Stimulated activated CD4-positive, alpha-beta T cell treated with anti-CD3 and anti-CD28 coated beads, Interleukin-1b, Interleukin-23, amount 100 ng/mL, for 1 hour (primary cell): ENCODE measurements around the gene ANKS6.
"Not testable (repeated sequence)": the region's sequence is repeated elsewhere in the genome, so short reads cannot be mapped to it uniquely, and the experiment has no call there.

Experiments used
- DNase-seq, 2 donors: peaks; one replicate each; pipeline ENCODE4 v3.0.0-alpha.2; 2020; ENCODE audit warnings: low read depth in 2 of 2

The ANKS6 gene

DNA sequence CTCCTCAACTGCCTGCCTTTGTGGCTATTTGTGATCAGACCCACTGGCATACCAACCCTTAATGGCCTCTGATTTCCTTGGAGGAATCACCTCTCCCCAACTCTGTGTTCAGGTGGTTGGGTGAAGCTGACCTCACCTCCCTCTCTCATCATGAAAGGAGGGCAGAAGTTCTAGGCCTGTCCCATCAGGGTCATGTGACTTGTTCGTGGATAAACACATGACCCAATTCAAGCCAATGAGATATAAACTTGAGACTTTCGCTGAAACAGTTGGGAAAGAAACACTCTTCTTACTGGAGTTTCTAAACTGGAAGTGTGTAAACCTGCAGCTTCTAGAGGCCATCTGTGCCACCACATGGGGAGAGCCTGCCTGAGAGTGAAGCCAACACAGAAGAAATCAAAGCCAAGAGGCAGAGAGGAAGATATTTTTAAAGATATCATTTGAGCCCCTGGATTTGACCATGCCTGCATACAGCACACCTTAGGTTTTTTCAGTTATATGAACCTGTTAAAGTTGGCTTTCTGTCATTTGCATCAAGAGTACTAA is 93.4 kb downstream of the ANKS6 start:
- DNase-seq = no peak

DNA sequence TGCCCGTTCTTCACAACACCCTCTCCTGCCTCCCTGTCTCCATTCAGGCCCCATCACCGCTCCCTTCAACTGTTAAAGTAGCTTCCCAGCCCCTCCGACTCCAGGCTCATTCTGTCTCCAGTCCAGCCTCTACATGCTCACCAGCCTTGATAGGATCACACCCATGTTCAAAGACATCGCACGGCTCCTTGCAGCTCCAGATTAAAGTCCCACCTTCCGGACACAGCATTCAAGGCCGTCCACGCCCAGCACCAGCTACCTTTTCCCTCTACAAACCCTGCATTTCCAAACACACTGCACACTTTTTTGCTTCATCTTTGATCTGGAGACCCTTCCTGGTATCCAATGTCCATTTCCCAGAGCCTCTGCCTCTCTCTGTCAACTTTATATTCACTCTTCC is 94.0 kb downstream of the ANKS6 start:
- no peak for DNase-seq

DNA sequence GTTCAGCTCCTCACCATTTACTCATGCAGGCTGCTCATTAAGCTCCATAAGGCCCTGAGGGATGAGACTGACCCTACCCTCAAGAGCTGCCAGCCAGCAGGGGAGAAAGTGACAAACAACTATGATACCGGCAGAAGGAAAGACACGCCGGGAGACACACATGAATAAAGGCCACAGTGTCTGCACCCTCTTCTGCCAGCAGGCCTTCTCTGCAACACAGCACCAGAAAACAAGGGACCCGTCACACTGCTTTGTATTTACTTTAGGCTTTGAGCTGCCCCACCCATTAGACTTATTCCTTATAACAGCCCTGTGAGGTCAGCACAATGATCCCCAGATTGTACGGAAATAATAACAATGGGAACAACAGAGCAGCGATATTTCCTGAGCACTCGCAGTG is 94.8 kb downstream of the ANKS6 start:
- DNase-seq = no peak

DNA sequence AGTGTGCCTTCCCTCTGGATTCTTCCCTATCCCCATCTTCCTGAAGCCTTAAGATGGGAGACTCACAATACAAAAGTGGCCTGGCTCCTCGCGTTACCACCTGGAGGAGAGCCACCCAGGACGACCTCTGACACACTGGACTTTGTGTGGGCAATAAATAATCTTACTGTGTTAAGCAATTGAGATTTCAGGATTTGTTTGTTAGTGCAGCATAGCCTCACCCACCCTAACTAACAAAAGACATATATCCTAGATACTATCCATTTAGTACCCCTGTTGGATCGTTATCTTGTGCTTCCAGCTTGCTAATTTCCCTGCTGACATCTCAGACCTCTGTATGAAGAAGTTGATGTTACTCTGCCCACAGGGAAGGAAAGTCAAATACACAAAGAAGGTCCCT is 95.6 kb downstream of the ANKS6 start:
- DNase-seq = no peak

DNA sequence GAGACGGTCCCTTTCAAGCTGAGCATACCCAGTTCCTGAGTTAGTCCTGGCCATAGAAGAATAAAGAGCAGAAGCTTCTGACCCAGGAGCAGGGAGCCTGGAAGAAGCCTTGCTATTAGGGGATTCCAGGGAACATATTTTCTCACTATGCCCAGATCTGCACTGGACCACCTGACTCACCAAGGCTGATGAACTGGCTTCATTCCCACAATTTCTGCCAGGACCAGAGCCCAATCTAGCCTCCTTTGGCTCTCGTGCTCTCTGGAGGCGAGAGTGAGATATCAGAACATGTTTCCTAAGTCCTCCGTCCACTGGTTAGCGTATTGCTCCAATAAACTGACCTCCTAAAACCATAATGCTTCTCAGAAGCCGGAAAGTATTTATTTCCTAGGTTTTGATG is 97.5 kb downstream of the ANKS6 start:
- DNase-seq = no peak

DNA sequence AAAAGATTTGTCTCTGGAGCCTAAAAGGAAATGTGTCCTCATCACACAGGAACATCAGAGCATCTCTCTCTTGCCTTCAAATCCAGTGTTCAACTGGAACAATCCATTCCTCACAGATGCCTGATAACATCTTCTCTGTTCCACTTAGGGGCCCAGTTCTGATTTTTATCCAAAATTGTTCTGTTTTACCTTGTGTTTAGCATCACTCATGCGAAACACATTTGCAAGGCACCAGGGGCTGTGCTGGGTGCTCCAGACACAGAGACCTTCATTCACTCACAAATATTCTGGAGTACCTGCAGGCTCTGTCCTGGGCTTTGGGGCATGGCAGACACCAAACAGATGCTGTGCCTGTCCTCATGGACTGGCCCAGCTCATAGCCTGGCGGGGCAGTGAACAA is 101.4 kb downstream of the ANKS6 start:
- no peak for DNase-seq

DNA sequence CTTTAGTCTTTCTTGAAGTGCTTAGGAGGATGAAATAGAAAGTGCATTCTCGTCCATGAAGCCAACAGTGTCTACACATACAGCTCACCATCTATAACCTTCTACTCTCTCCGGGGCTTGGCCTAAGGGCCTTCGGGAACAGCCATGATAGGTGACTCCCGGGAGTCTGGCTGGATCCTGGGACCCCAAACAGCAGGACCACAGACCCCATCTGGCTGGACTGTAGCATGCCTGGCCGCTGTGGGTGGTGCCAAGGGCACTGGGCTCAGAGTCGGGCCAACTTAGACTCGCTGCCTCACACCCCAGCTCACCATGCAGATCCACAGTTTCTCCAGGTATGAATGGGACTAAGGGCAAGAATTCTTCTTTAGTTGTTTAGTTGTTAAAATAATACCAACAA is 104.0 kb downstream of the ANKS6 start:
- DNase-seq = no peak

DNA sequence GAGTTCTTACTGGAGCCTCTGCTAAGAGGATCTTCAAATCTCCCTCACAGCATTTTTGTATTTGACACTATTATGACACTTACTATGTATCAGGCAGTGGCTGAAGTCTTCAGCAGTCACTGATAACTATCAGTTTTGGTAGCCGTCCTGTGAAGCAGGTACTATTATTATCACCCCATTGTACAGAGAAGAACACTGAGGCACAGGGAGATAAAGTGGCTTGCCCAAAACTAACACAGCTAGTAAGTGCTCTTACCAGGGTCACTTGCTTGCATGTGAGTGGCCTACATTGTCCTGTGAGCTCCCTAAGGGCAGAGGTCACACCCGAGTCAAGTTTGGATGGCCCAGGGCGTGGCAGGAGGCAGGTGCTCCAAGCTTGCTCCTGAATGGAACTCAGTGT is 104.5 kb downstream of the ANKS6 start:
- no peak for DNase-seq

DNA sequence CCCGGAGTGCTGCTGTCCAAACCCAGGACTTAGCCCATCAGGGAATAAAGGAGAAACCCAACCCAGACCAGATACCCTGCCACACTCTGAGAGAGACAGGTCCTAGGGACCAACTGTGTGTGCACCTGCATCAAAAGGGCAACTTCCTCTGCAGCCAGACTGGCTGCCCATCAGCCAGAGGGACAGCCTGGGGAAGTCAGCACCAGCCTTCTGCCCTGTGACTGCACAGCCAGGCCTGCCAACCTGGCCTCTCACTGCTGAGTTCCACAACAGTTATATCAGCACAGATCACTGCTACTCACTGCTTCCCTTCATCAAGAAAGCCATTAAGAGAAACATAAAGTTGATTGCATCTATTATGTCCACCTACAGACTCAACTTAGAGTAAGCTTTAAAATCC is 105.7 kb downstream of the ANKS6 start:
- DNase-seq = no peak

DNA sequence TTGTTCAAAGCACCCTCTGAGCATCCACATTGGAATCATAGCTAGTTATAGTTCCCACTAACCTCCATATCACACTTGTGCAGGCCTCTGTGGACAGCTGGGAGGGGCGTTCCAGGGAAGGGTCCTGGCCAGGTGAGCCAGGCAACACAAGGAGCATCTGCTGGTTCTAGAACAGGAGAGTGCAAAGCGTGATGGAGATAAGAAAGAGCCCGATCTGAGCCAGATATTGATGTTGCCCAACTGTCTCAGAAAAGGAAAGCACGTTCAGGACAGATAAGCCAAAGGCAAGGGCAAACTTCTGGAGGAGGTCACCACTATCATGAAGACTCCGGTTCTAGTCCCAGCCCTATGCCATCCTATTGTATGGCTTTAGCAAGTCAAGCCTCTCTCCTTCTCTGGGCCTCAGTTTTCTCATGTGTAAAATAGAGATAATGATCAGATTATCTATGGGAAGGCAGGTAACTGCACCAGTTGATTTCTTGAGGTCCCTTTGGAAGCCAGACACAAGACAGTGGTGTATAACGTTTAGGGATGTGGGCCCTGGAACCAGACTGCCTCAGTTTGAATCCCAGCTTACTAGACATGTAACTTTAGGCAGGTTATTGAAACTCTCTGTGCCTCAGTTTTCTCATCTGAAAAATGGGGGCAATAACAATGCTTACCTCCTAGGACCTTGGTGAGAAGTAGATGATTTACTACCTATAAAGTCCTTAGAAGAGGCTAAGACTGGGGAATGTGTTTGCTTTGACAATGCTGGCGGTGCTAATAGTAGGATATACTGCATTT is 107.5 kb downstream of the ANKS6 start:
- no peak for DNase-seq

DNA sequence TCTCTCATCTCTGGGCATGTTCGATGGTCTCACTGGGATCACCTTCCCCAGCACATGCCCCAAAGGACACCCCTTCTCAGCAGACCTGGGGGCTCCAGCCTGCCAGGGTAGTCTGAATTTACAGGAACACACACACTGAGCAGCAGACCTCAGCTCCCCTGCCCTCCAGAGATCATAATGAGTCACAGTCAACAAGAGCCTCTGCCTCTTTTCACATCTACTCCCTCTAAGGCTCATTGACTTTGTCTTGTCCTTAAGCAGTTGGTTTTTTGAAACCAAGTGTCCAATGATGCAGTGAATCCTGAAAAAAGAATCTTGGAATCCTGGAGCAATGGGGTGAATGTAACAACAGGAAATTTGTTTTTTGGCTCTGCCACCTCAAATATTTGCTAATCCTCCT is 108.4 kb downstream of the ANKS6 start:
- no peak for DNase-seq

DNA sequence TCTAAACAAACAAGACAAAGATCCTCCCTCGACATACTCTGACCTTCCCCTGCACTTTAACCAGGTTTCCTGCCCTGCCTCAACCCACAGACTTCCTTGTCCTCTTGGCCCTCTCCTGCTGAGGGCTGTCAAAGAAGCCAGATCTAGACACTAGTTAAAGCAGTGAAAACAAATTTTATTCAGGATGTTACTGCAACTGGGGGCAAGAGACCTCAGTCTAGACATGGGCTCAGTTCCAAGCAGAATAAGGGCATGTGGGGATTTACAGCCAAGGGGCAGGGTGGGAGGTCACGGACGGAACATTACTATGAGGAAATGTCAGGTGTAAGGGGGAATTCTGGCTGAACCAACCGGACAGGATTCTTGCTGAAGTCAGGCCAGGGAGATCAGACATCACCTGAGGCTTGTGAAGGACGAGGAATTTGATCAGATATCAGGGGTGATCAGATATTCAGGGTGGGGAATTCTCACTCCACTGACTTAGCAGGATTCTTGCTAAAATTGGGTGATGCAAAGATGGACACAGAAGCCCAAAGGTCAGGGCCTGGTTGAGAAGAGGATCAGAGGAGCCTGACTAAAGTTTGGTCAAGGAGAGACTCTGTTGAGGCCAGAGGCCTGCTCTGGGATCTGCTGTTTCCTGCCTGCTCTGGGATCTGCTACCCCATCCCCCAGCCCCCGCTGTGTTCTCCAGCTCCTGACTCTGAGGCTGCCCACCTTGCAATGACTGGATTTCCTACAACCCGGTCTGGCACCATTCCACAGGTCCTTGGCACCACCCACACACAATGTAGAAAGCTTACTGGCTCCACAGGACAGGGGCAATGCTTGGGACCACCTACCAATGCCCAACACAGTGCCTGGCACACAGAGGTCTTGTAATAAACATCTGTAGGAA is 109.1 kb downstream of the ANKS6 start:
- no peak for DNase-seq

DNA sequence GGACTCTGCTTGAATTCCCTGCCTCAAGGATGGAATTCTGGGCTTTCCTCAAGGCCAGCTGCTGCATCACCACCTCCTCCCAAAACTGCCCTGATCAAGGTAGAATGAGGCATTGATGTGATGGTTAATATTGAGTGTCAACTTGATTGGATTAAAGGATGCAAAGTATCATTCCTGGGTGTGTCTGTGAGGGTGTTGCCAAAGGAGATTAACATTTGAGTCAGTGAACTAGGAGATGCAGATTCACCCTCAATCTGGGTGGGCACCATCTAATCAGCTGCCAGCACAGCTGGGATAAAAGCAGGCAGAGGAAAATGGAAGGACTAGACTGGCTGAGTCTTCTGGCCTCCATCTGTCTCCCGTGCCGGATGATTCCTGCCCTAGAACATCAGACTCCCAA is 111.5 kb downstream of the ANKS6 start:
- not testable (repeated sequence) for DNase-seq
